CD8-positive, alpha-beta memory T cell (primary cell): ENCODE data around the gene NAV3. TPM values are rescaled to one million over a fixed set of nuclear protein-coding genes. Genes with fewer than 3 reads are reported as not detected.

Experiments
- CTCF ChIA-PET: fragments of 350-600 bp; sonication (Branson Sonifier 250); formaldehyde crosslinking; loops from one replicate; lab custom pipeline; 2021; ENCODE audit warnings: antibody characterized with exemption; lab: Charles Lee
- POLR2A ChIA-PET: fragments of 350-600 bp; sonication (Branson Sonifier 250); formaldehyde crosslinking; loops from one replicate; lab custom pipeline; 2021; ENCODE audit warnings: antibody characterized with exemption; lab: Charles Lee
- DNase-seq, 5 donors: peaks; one replicate each; pipeline versions ENCODE4 v3.0.0 to v3.0.0-alpha.2; 2020 to 2022; ENCODE audit warnings: mixed read lengths in 1 of 5
- H3K27ac ChIP-seq: one replicate; pipeline ENCODE4 v1.7.0; 2013; ENCODE audit warnings: low read depth, mild to moderate bottlenecking, low read length, moderate library complexity
- H3K27me3 ChIP-seq: 2 replicates; pipeline ENCODE4 v1.7.0; 2013; ENCODE audit warnings: low read length, mild to moderate bottlenecking; ENCODE audit not compliant: insufficient read depth, poor library complexity, severe bottlenecking
- H3K36me3 ChIP-seq: 2 replicates; pipeline ENCODE4 v1.7.0; 2013; ENCODE audit warnings: mild to moderate bottlenecking, low read length, moderate library complexity; ENCODE audit not compliant: insufficient read depth
- H3K4me1 ChIP-seq: 2 replicates; pipeline ENCODE4 v1.7.0; 2013; ENCODE audit warnings: mild to moderate bottlenecking, low read length, moderate library complexity; ENCODE audit not compliant: insufficient read depth
- H3K4me3 ChIP-seq: 2 replicates; pipeline ENCODE4 v1.7.0; 2013; ENCODE audit warnings: mild to moderate bottlenecking, low read length
- H3K9me3 ChIP-seq: 2 replicates; pipeline ENCODE4 v1.7.0; 2013; ENCODE audit warnings: mild to moderate bottlenecking, low read length
- H3K27ac Mint-ChIP-seq, 8 donors: one replicate each; pipeline ENCODE4 v1.8.0; 2020 to 2021; ENCODE audit warnings: mixed read lengths in 8 of 8, mild to moderate bottlenecking in 6 of 8, inconsistent platforms in 3 of 8, moderate library complexity in 3 of 8
- H3K27me3 Mint-ChIP-seq, 2 donors: one replicate each; pipeline ENCODE4 v1.8.0; 2020 to 2021; ENCODE audit warnings: mixed read lengths in 2 of 2, mild to moderate bottlenecking in 1 of 2, moderate library complexity in 1 of 2
- H3K36me3 Mint-ChIP-seq, 3 donors: one replicate each; pipeline ENCODE4 v1.8.0; 2020 to 2021; ENCODE audit warnings: mixed read lengths in 3 of 3, inconsistent platforms in 1 of 3, mild to moderate bottlenecking in 1 of 3
- H3K4me1 Mint-ChIP-seq, 3 donors: one replicate each; pipeline ENCODE4 v1.8.0; 2020 to 2021; ENCODE audit warnings: mixed read lengths in 3 of 3, inconsistent platforms in 1 of 3, mild to moderate bottlenecking in 1 of 3
- H3K4me3 Mint-ChIP-seq, 7 donors: one replicate each; pipeline ENCODE4 v1.8.0; 2020 to 2021; ENCODE audit warnings: mixed read lengths in 7 of 7, mild to moderate bottlenecking in 6 of 7, moderate library complexity in 4 of 7, inconsistent platforms in 2 of 7
- H3K9me3 Mint-ChIP-seq, 5 donors: one replicate each; pipeline ENCODE4 v1.8.0; 2020 to 2022; ENCODE audit warnings: mixed read lengths in 5 of 5, mild to moderate bottlenecking in 3 of 5, moderate library complexity in 2 of 5, inconsistent platforms in 1 of 5
- polyA plus RNA-seq: library from polyadenylated mRNA; unstranded; fragments of 300-500 nt; fragmentation: Illumina TruSeq; gene quantifications from one replicate; pipeline ENCODE4 v1.2.3, GENCODE V29; 2021
- total RNA-seq, 2 experiments: library from RNA; stranded (reverse); gene quantifications; one replicate each; pipeline ENCODE4 v1.2.3, GENCODE V29; 2021

Gene NAV3
- total and polyA plus RNA-seq, 3 experiments from 2014 or later: not detected

DNA sequence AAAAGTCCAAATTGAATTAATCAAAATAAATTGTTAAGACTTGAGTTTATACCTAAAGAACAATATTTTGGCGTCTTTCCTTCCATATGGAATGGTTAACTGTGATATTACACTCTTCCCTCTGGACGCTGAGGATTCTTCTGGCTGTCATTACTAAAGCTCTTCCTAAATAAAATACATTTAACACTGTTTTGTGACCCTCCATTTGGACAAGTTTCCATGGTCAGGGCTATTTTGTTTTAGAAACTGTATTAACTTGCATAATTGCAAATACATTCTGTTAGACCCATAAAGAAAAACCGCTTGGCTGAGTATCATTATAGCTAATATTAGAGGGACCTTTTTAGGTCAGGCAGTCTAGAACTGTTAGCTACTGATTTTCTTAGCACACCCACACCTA, 87.4 kb downstream of the NAV3 start:
- Histone ChIP-seq H3K36me3 (no peaks in the 10 kb centered on the region), H3K27ac (no peak overlapping the region), H3K4me1 (no peaks in the 10 kb centered on the region), H3K27me3 (no peaks in the 10 kb centered on the region), H3K9me3 (no peaks in the 10 kb centered on the region), H3K4me3 (no peak overlapping the region)
- H3K4me1 Mint-ChIP-seq: no peaks in the 10 kb centered on the region
- H3K27ac Mint-ChIP-seq: no peak overlapping the region
- H3K9me3 Mint-ChIP-seq: peaks cover 0 to 24% (median 10%) of the 10 kb centered on the region in 5 donors
- H3K4me3 Mint-ChIP-seq: no peak overlapping the region
- no peaks in the 10 kb centered on the region for H3K27me3 Mint-ChIP-seq
- DNase-seq: no peak
- ChIA-PET POLR2A (no interaction called here), CTCF (no interaction called here)
- no peaks in the 10 kb centered on the region for H3K36me3 Mint-ChIP-seq

DNA sequence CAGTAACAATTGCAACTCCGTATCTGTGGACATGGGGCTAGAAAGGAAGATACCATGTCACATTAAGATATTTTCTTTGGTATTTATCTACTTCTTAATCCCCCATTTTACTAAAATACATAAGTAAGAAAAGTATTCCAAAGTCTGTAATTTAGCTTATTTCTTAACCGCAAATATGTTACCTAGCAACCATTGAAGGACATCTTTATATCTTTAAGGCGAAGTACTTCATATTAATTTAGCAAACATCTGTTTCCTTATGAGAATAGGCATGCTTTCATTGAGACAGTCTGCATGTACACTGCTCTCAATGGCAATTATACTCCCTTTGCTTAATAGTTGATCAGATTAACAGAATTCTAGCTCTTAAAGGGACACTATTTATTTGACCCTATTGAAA, 88.8 kb downstream of the NAV3 start:
- H3K36me3 Mint-ChIP-seq: no peaks in the 10 kb centered on the region
- Histone ChIP-seq H3K4me3 (no peak overlapping the region), H3K27ac (no peak overlapping the region), H3K36me3 (no peaks in the 10 kb centered on the region), H3K27me3 (no peaks in the 10 kb centered on the region), H3K4me1 (no peaks in the 10 kb centered on the region), H3K9me3 (no peaks in the 10 kb centered on the region)
- no peak for DNase-seq
- POLR2A ChIA-PET: no interaction called here
- H3K9me3 Mint-ChIP-seq: peaks cover 0 to 31% (median 9%) of the 10 kb centered on the region in 5 donors
- no peak overlapping the region for H3K4me3 Mint-ChIP-seq
- CTCF ChIA-PET: no interaction called here
- H3K27ac Mint-ChIP-seq: no peak overlapping the region
- no peaks in the 10 kb centered on the region for H3K27me3 Mint-ChIP-seq
- no peaks in the 10 kb centered on the region for H3K4me1 Mint-ChIP-seq

DNA sequence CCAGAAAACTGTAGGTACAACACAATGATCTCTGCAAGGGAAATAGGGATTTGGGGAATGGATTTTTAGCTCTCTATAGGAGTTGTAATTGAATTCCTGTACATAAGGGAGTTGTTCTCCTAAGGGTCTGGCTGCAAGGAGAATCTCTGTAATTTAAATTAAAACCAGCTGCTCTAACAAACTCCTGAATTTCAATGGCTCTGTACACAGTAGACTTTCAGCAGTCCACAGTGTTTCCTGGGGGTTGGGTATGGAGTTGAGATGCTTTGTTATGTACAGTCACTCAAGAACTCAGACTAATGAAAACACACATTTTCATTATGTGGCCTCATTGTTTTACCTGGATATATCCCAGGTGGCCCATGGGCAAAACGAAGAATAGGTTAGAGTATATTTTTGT, 93.2 kb downstream of the NAV3 start:
- Mint-ChIP-seq H3K9me3 (peaks cover 0 to 25% (median 4%) of the 10 kb centered on the region in 5 donors), H3K36me3 (no peaks in the 10 kb centered on the region), H3K27ac (no peak overlapping the region), H3K4me3 (no peak overlapping the region), H3K27me3 (no peaks in the 10 kb centered on the region), H3K4me1 (no peaks in the 10 kb centered on the region)
- Histone ChIP-seq H3K36me3 (no peaks in the 10 kb centered on the region), H3K9me3 (no peaks in the 10 kb centered on the region), H3K4me3 (no peak overlapping the region), H3K27ac (no peak overlapping the region), H3K27me3 (no peaks in the 10 kb centered on the region), H3K4me1 (no peaks in the 10 kb centered on the region)
- DNase-seq: no peak
- POLR2A ChIA-PET: no interaction called here
- CTCF ChIA-PET: no interaction called here

DNA sequence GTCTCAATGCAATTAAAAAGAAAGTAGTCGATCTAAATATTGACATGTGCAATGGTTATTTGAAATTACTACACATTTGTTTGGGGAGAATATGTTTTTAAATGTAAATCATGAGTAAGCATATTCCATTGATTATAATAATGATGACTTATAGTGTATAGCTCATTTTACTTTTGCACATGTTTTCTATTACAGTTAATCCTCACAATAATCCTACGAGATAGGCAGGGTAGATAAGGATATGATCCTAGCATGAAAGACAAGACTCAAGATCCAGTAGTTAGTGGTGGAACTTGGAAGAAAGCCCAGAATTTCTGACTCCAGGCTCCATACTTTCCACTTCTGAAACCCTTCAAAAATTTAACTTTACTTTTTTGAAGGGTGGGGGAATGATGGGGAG, 94.0 kb downstream of the NAV3 start:
- no peaks in the 10 kb centered on the region for H3K9me3 ChIP-seq
- H3K36me3 ChIP-seq: no peaks in the 10 kb centered on the region
- Mint-ChIP-seq H3K36me3 (no peaks in the 10 kb centered on the region), H3K9me3 (peaks cover 0 to 18% (median 2%) of the 10 kb centered on the region in 5 donors), H3K27me3 (no peaks in the 10 kb centered on the region), H3K4me1 (no peaks in the 10 kb centered on the region), H3K4me3 (no peak overlapping the region), H3K27ac (no peak overlapping the region)
- no peaks in the 10 kb centered on the region for H3K4me1 ChIP-seq
- ChIA-PET POLR2A (no interaction called here), CTCF (no interaction called here)
- H3K27ac ChIP-seq: no peak overlapping the region
- no peak for DNase-seq
- no peak overlapping the region for H3K4me3 ChIP-seq
- no peaks in the 10 kb centered on the region for H3K27me3 ChIP-seq

DNA sequence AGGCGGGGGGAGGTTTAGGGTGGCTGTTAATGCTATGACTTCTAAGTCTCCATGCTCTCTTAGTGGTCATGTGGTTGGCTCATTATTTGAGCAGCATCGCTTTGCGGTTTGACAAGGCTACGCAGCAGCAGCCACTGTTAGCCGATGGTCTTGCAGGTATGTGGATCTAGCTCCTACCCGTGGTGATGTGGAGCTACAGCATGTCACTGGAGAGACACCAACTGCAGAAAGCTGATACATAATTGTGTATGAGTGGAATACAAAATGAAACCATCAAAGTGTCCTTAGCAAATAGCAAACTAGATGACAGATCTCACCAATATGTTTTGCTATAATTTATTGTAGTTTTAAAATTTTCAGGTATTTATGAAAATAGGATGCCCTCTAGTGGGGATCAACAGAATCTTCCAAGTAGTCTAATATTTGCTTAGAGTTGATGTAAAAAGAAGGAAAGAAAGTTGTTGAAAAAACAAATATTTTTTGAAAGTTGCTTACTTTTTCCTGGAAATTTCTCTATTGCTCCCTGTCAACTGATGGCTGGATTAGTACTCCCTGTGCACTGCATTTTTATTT, 94.9 kb downstream of the NAV3 start:
- Mint-ChIP-seq H3K9me3 (peaks cover 0 to 24% (median 3%) of the 10 kb centered on the region in 5 donors), H3K27me3 (no peaks in the 10 kb centered on the region), H3K4me3 (no peak overlapping the region), H3K4me1 (no peaks in the 10 kb centered on the region), H3K36me3 (no peaks in the 10 kb centered on the region), H3K27ac (no peak overlapping the region)
- POLR2A ChIA-PET: no interaction called here
- CTCF ChIA-PET: no interaction called here
- H3K27me3 ChIP-seq: no peaks in the 10 kb centered on the region
- H3K36me3 ChIP-seq: no peaks in the 10 kb centered on the region
- H3K9me3 ChIP-seq: no peaks in the 10 kb centered on the region
- no peak for DNase-seq
- no peak overlapping the region for H3K27ac ChIP-seq
- no peaks in the 10 kb centered on the region for H3K4me1 ChIP-seq
- no peak overlapping the region for H3K4me3 ChIP-seq

DNA sequence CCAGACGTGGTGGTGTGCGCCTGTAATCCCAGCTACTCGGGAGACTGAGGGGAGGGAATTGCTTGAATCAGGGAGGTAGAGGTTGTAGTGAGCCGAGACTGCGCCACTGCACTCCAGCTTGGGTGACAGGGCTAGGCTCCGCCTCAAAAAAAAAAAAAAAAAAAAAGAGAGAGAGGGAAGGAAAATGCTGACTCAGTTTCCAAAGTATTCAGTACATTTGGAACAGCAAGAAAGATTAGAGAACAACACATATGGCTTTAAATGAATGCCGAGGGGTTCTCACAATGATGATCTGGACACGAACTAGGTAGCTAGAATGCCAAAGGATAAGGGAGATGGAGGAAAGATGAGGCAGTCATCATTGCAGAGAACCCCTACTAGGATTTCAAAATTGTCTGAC, 97.4 kb downstream of the NAV3 start:
- ChIA-PET POLR2A (no interaction called here), CTCF (no interaction called here)
- Mint-ChIP-seq H3K27ac (no peak overlapping the region), H3K4me1 (no peaks in the 10 kb centered on the region), H3K4me3 (no peak overlapping the region), H3K27me3 (no peaks in the 10 kb centered on the region), H3K36me3 (no peaks in the 10 kb centered on the region), H3K9me3 (peaks cover 0 to 28% (median 7%) of the 10 kb centered on the region in 5 donors)
- H3K4me3 ChIP-seq: no peak overlapping the region
- no peaks in the 10 kb centered on the region for H3K9me3 ChIP-seq
- no peak overlapping the region for H3K27ac ChIP-seq
- no peaks in the 10 kb centered on the region for H3K27me3 ChIP-seq
- no peaks in the 10 kb centered on the region for H3K36me3 ChIP-seq
- DNase-seq: no peak
- H3K4me1 ChIP-seq: no peaks in the 10 kb centered on the region

DNA sequence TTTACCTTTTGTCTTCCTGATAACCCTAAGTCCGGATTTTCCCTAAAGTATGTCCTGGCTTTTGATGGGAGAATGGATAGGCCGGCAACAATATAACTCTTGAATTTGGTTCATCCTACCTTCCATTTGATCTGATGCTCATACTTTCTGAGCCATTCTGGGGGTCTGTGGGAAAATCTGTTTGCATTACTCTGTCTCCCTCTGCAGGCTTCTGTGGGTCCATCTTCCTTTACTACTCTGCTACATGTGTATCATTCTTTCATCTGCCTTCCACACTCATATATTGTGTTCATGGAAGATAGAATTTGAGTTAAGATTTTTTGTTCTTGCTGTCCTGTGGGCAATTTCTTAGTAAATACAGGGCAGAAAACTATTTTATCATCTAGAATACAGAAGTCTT, 101.5 kb downstream of the NAV3 start:
- no peaks in the 10 kb centered on the region for H3K27me3 Mint-ChIP-seq
- no peak for DNase-seq
- no peaks in the 10 kb centered on the region for H3K9me3 ChIP-seq
- H3K4me3 Mint-ChIP-seq: no peak overlapping the region
- no peak overlapping the region for H3K27ac ChIP-seq
- H3K36me3 ChIP-seq: no peaks in the 10 kb centered on the region
- no peaks in the 10 kb centered on the region for H3K27me3 ChIP-seq
- peaks cover 0 to 13% (median 6%) of the 10 kb centered on the region in 5 donors for H3K9me3 Mint-ChIP-seq
- H3K4me3 ChIP-seq: no peak overlapping the region
- no peaks in the 10 kb centered on the region for H3K4me1 Mint-ChIP-seq
- no peak overlapping the region for H3K27ac Mint-ChIP-seq
- peaks cover 0 to 2% (median 0%) of the 10 kb centered on the region in 3 donors for H3K36me3 Mint-ChIP-seq
- H3K4me1 ChIP-seq: no peaks in the 10 kb centered on the region
- CTCF ChIA-PET: no interaction called here
- POLR2A ChIA-PET: no interaction called here

DNA sequence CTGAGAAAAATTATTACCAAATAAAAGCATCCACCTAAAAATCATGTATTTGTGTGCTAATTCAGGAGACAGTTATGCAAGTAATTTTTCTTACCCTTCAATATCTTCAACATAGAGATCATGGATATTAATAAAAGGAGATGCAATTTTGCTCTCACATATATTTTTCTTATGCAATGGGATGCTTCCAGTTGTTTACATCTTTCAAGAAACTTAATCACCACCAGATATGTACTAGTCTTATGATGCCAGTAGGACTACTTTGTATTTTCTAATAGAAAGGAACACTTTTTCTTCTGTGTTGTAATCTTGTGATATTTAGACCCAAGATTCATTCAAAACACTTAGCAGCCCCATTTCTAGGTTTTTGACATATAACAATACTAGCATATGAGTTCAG, 107.6 kb downstream of the NAV3 start:
- DNase-seq: no peak
- no peak overlapping the region for H3K4me3 ChIP-seq
- Mint-ChIP-seq H3K27me3 (no peaks in the 10 kb centered on the region), H3K4me3 (no peak overlapping the region), H3K27ac (no peak overlapping the region), H3K4me1 (no peaks in the 10 kb centered on the region), H3K9me3 (peaks cover 3 to 21% (median 4%) of the 10 kb centered on the region in 5 donors), H3K36me3 (peaks cover 0 to 2% (median 0%) of the 10 kb centered on the region in 3 donors)
- H3K4me1 ChIP-seq: no peaks in the 10 kb centered on the region
- ChIA-PET CTCF (no interaction called here), POLR2A (no interaction called here)
- H3K36me3 ChIP-seq: no peaks in the 10 kb centered on the region
- no peaks in the 10 kb centered on the region for H3K27me3 ChIP-seq
- H3K9me3 ChIP-seq: no peaks in the 10 kb centered on the region
- H3K27ac ChIP-seq: no peak overlapping the region
